ENCODE measurements around the gene HOXB5. TPM values are rescaled to one million over a fixed set of nuclear protein-coding genes. Genes with fewer than 3 reads are reported as not detected.

Gene HOXB5
- total RNA-seq, 1 experiment from 2014 or later, result 0.95 TPM

DNA sequence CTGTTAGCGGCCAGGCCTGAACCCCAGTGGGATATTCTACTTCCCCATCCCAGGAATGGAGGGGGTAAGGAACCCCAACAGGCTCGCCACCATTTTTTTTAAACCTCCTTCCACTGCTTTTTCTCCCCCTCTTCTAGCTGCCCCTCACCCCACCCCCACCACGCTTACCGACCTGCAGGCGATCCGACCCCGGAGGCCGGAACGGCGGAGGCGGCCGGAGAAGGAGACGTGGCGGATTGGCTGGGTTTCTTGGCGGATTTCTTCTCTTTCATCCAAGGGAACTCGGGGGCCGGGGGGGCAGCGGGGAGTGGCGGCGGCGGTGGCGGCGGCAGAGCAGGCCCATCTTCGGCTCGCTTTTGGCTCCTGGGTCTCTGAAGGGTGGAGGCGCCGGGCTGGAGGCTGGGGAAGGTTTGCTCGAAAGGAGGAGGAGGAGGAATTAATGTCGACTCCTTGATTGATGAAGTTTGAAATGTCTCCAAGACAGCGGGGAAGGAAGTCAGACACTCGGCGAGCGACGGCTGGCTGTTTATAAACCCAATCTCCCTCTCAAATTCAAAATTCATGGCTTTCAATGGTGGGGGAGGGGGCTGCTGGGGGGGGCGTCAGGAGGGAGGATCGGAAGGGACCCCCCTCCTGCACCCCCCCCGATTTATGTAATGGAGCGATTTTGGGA lies 49.1 kb downstream of the HOXB5 start:
- ATAC-seq (no peak), DNase-seq (no peak)
- Histone ChIP-seq H3F3A (ENCODE audit: low read length, unreplicated experiment) (no peaks in the 10 kb centered on the region), H2AFZ (ENCODE audit: low read length) (no peak overlapping the region), H3K27ac (ENCODE audit: low read length) (no peak overlapping the region), H3K9ac (ENCODE audit: low read length) (no peak overlapping the region), H3K79me2 (ENCODE audit: low read length) (no peaks in the 10 kb centered on the region), H3K9me2 (replicated peaks; ENCODE audit: low read length) (no peaks in the 10 kb centered on the region), H3K36me3 (ENCODE audit: low read depth, low read length) (no peaks in the 10 kb centered on the region), H3K4me3 (ENCODE audit: low read length) (no peak overlapping the region), H3K9me3 (ENCODE audit: low read length) (no peaks in the 10 kb centered on the region), H3K4me1 (ENCODE audit: insufficient read depth, low read length) (no peaks in the 10 kb centered on the region), H3K27me3 (ENCODE audit: low read length) (no peaks in the 10 kb centered on the region), H3K4me2 (ENCODE audit: low read length) (no peak overlapping the region), H4K20me1 (ENCODE audit: low read length) (no peaks in the 10 kb centered on the region)
- ChIA-PET CTCF (no interaction called here), POLR2A (ENCODE audit: unreplicated experiment) (no interaction called here)
- intact Hi-C loops (cut with micrococcal nuclease), result no loop called here
- TF ChIP-seq EZH2phosphoT487 (IDR thresholded peaks at IDR 0.05; ENCODE audit: borderline replicate concordance, low read length) (no peak), EZH2 (IDR thresholded peaks at IDR 0.05; ENCODE audit: low read length, unreplicated experiment) (no peak)
- TF ChIP-seq, protein P1, sequence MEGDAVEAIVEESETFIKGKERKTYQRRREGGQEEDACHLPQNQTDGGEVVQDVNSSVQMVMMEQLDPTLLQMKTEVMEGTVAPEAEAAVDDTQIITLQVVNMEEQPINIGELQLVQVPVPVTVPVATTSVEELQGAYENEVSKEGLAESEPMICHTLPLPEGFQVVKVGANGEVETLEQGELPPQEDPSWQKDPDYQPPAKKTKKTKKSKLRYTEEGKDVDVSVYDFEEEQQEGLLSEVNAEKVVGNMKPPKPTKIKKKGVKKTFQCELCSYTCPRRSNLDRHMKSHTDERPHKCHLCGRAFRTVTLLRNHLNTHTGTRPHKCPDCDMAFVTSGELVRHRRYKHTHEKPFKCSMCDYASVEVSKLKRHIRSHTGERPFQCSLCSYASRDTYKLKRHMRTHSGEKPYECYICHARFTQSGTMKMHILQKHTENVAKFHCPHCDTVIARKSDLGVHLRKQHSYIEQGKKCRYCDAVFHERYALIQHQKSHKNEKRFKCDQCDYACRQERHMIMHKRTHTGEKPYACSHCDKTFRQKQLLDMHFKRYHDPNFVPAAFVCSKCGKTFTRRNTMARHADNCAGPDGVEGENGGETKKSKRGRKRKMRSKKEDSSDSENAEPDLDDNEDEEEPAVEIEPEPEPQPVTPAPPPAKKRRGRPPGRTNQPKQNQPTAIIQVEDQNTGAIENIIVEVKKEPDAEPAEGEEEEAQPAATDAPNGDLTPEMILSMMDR (conservative IDR thresholded peaks at IDR 0.05; ENCODE audit: low read depth, low read length), result no peak
- no TSS peak for BruUV-seq (replicated peaks)

DNA sequence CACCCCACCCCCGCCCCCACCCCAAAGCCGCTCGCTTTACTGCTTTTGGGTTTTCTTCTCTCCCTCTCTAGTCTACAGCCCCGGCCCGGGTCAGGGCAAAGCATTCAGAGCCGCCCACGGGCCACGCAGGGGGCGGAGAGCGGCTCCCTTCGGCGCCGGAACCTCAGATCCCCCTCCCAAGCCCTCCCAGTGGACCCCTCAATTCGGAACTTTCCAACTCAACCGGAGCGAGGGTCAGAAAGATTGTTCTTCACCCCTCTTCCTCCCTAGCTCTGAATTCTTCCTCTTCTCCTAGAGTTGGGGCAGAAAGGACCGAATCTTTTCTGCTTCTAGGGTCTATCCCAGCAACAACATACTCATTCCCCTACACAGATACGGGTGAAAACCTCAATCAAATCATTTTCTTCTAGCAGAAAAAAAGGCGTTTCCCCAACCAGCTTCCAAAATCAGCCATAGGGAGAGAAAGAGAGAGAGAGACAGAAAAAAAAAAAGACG lies 49.7 kb downstream of the HOXB5 start:
- Histone ChIP-seq H3F3A (ENCODE audit: low read length, unreplicated experiment) (no peaks in the 10 kb centered on the region), H3K4me2 (ENCODE audit: low read length) (peak overlapping the region; percentile 76), H3K27me3 (ENCODE audit: low read length) (no peaks in the 10 kb centered on the region), H2AFZ (ENCODE audit: low read length) (peak overlapping the region; percentile 81; the same call in 1 of the 2 replicates), H3K4me1 (ENCODE audit: insufficient read depth, low read length) (no peaks in the 10 kb centered on the region), H3K9me2 (replicated peaks; ENCODE audit: low read length) (no peaks in the 10 kb centered on the region), H3K9me3 (ENCODE audit: low read length) (no peaks in the 10 kb centered on the region), H3K4me3 (ENCODE audit: low read length) (peak overlapping the region; percentile 63), H3K9ac (ENCODE audit: low read length) (no peak overlapping the region), H3K79me2 (ENCODE audit: low read length) (no peaks in the 10 kb centered on the region), H3K27ac (ENCODE audit: low read length) (no peak overlapping the region), H3K36me3 (ENCODE audit: low read depth, low read length) (no peaks in the 10 kb centered on the region), H4K20me1 (ENCODE audit: low read length) (no peaks in the 10 kb centered on the region)
- BruUV-seq (replicated peaks), result TSS peak; percentile 15
- no peak for DNase-seq
- TF ChIP-seq, protein P1 (conservative IDR thresholded peaks at IDR 0.05; ENCODE audit: low read depth, low read length), result no peak
- TF ChIP-seq EZH2phosphoT487 (IDR thresholded peaks at IDR 0.05; ENCODE audit: borderline replicate concordance, low read length), result no peak
- no peak for TF ChIP-seq EZH2 (IDR thresholded peaks at IDR 0.05; ENCODE audit: low read length, unreplicated experiment)
- intact Hi-C loops (cut with micrococcal nuclease), result no loop called here
- POLR2A ChIA-PET (ENCODE audit: unreplicated experiment), result no interaction called here
- peak; percentile 19 for ATAC-seq
- CTCF ChIA-PET, result no interaction called here

DNA sequence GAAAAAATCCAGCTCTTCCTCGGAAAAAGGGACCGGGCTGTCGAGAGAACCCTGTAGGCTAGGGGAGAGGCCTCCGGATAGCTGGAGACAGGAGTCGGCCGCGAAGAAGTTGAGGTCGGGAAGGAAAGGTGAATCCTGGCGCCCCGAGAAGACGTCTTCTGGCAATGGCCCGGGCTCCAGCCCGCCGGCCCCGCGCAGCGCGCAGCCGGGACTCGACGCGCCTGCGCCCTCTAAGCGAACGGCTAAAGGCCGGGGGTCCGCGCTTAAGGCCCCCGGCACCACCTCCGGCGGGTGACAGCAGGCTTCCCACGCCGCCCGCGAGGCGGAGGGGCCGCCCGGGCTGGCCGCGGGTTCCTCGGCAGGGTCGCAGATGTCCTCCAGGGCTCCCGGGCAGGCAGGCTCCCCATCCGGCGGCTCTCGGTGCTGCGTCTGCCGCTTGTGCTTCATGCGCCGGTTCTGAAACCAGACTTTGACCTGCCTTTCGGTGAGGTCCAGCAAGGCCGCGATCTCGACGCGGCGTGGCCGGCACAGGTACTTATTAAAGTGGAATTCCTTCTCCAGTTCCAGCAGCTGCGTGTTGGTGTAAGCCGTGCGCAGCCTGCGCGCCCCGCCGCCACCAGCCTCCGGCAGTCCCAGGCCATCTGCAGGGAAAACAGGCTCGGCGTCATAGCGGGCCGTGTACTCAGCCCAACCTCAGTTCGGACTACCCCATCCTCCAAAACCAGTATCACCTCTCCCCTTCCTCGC lies 50.3 kb downstream of the HOXB5 start:
- peak overlapping the region; percentile 81 for H2AFZ ChIP-seq (ENCODE audit: low read length)

More for the DNA sequence above, 50.3 kb downstream of the HOXB5 start:
- Histone ChIP-seq H3K27me3 (ENCODE audit: low read length) (no peaks in the 10 kb centered on the region), H3K9ac (ENCODE audit: low read length) (peak overlapping the region; percentile 29), H3F3A (ENCODE audit: low read length, unreplicated experiment) (no peaks in the 10 kb centered on the region), H3K27ac (ENCODE audit: low read length) (no peak overlapping the region), H3K4me3 (ENCODE audit: low read length) (peak overlapping the region; percentile 63), H3K79me2 (ENCODE audit: low read length) (no peaks in the 10 kb centered on the region), H4K20me1 (ENCODE audit: low read length) (no peaks in the 10 kb centered on the region), H3K4me2 (ENCODE audit: low read length) (peak overlapping the region; percentile 76), H3K36me3 (ENCODE audit: low read depth, low read length) (no peaks in the 10 kb centered on the region), H3K9me3 (ENCODE audit: low read length) (no peaks in the 10 kb centered on the region), H3K4me1 (ENCODE audit: insufficient read depth, low read length) (no peaks in the 10 kb centered on the region), H3K9me2 (replicated peaks; ENCODE audit: low read length) (no peaks in the 10 kb centered on the region)
- TF ChIP-seq EZH2 (IDR thresholded peaks at IDR 0.05; ENCODE audit: low read length, unreplicated experiment) (no peak), EZH2phosphoT487 (IDR thresholded peaks at IDR 0.05; ENCODE audit: borderline replicate concordance, low read length) (no peak)
- TF ChIP-seq, protein P1 (conservative IDR thresholded peaks at IDR 0.05; ENCODE audit: low read depth, low read length), result 0 out of 2 replicates have a peak, but pooled peaks have one; percentile 11
- BruUV-seq (replicated peaks), result no TSS peak
- ATAC-seq (peak; percentile 75), DNase-seq (peak; percentile 45)
- CTCF ChIA-PET, result no interaction called here
- POLR2A ChIA-PET (ENCODE audit: unreplicated experiment), result no interaction called here
- intact Hi-C loops (cut with micrococcal nuclease), result no loop called here

All from PC-3 (cell line).